ENCODE measurements around the gene ATP5F1D. TPM values are rescaled to one million over a fixed set of nuclear protein-coding genes. Genes with fewer than 3 reads are reported as not detected.

ATP5F1D gene
- total and polyA plus RNA-seq, 2 of the 13 experiments (the other 11 are each of a cell fraction or from before 2014, with no cell fraction given) = 39.4 to 78.7 TPM

GRCh38 chr19:1261538-1261797 lies 19.9 kb downstream of the ATP5F1D start (continued):
- no peak for TF ChIP-seq NR0B2 (CRISPR knock-in tag; IDR thresholded peaks at IDR 0.05)
- no peak for TF ChIP-seq HNF4A (CRISPR knock-in tag; IDR thresholded peaks at IDR 0.05)
- TF ChIP-seq HCFC1 (IDR thresholded peaks at IDR 0.05; ENCODE audit: low read depth, low read length) = no peak
- no peak for TF ChIP-seq ZBTB21 (CRISPR knock-in tag; IDR thresholded peaks at IDR 0.05)
- TF ChIP-seq ZNF235 (CRISPR knock-in tag; IDR thresholded peaks at IDR 0.05; ENCODE audit: borderline replicate concordance) = no peak
- no peak for TF ChIP-seq E2F2 (CRISPR knock-in tag; IDR thresholded peaks at IDR 0.05; ENCODE audit: borderline replicate concordance)
- no peak for TF ChIP-seq HNRNPK (IDR thresholded peaks at IDR 0.05; ENCODE audit: low read depth, low read length, poor library complexity, severe bottlenecking)
- peak; percentile 49; the same call in 1 of the 2 replicates for TF ChIP-seq THAP7 (CRISPR knock-in tag; IDR thresholded peaks at IDR 0.05)
- no peak for TF ChIP-seq NFE2L1 (CRISPR knock-in tag; IDR thresholded peaks at IDR 0.05; ENCODE audit: borderline replicate concordance)
- TF ChIP-seq ZNF503 (CRISPR knock-in tag; IDR thresholded peaks at IDR 0.05) = no peak
- no peak for TF ChIP-seq ZHX2 (IDR thresholded peaks at IDR 0.05; ENCODE audit: low read depth)
- no peak for TF ChIP-seq ZHX2 (CRISPR knock-in tag; IDR thresholded peaks at IDR 0.05; ENCODE audit: borderline replicate concordance)
- TF ChIP-seq NR2C2 (CRISPR knock-in tag; IDR thresholded peaks at IDR 0.05; ENCODE audit: borderline replicate concordance) = no peak
- TF ChIP-seq ELK4 (CRISPR knock-in tag; IDR thresholded peaks at IDR 0.05; ENCODE audit: borderline replicate concordance) = no peak
- no peak for TF ChIP-seq ZNF276 (CRISPR knock-in tag; IDR thresholded peaks at IDR 0.05; ENCODE audit: low read depth)

Measured in HepG2 (cell line).